CD4-positive, alpha-beta T cell (primary cell): Measurements from ENCODE around the gene TDRD7. TPM values are rescaled to one million over a fixed set of nuclear protein-coding genes. Genes with fewer than 3 reads are reported as not detected.

Source experiments
- ATAC-seq: fragments of 200-7000 bp; cut with Tn5 transposase; one replicate; pipeline ENCODE4 v1.10.0; 2022; ENCODE audit warnings: mild to moderate bottlenecking; ENCODE audit not compliant: poor library complexity
- CTCF ChIA-PET: fragments of 350-600 bp; sonication (Branson Sonifier 250); formaldehyde crosslinking; loops from one replicate; lab custom pipeline; 2021; ENCODE audit warnings: antibody characterized with exemption, inconsistent platforms; lab: Charles Lee
- POLR2A ChIA-PET: fragments of 350-600 bp; sonication (Branson Sonifier 250); formaldehyde crosslinking; loops from one replicate; lab custom pipeline; 2021; ENCODE audit warnings: antibody characterized with exemption, inconsistent platforms; lab: Charles Lee
- DNase-seq, 14 experiments: peaks; one replicate each; pipeline ENCODE4 v3.0.0-alpha.2; 2013 to 2020; ENCODE audit warnings: mixed read lengths in 2 of 14
- H3K27ac ChIP-seq, 2 donors: one replicate each; pipeline versions ENCODE4 v1.5.1 to v1.7.0; 2013; ENCODE audit warnings: low read length in 2 of 2, low read depth in 1 of 2, mild to moderate bottlenecking in 1 of 2
- H3K27me3 ChIP-seq, 2 experiments: 1 replicate in 1 of 2; 2 replicates in 1 of 2; pipeline versions ENCODE4 v1.6.1 to v1.7.0; 2013; ENCODE audit warnings: low read length in 2 of 2, control low read depth in 1 of 2, mild to moderate bottlenecking in 1 of 2, moderate library complexity in 1 of 2; ENCODE audit not compliant: insufficient read depth in 2 of 2, control insufficient read depth in 1 of 2
- H3K36me3 ChIP-seq: one replicate; pipeline ENCODE4 v1.6.1; 2013; ENCODE audit warnings: low read length, control low read depth; ENCODE audit not compliant: insufficient read depth
- H3K4me1 ChIP-seq: one replicate; pipeline ENCODE4 v1.6.1; 2013; ENCODE audit warnings: low read length, control low read depth; ENCODE audit not compliant: insufficient read depth
- H3K4me3 ChIP-seq: one replicate; pipeline ENCODE4 v1.5.1; 2013; ENCODE audit warnings: mild to moderate bottlenecking, low read length, moderate library complexity
- H3K9me3 ChIP-seq, 2 experiments: 1 replicate in 1 of 2; 2 replicates in 1 of 2; pipeline versions ENCODE4 v1.6.1 to v1.7.0; 2013; ENCODE audit warnings: low read length in 2 of 2, mild to moderate bottlenecking in 2 of 2, control low read depth in 1 of 2, moderate library complexity in 1 of 2; ENCODE audit not compliant: control insufficient read depth in 1 of 2, insufficient read depth in 1 of 2
- H3K27ac Mint-ChIP-seq: one replicate; pipeline ENCODE4 v1.8.0; 2020; ENCODE audit warnings: mixed read lengths
- H3K27me3 Mint-ChIP-seq: one replicate; pipeline ENCODE4 v1.8.0; 2021; ENCODE audit warnings: mixed read lengths
- H3K36me3 Mint-ChIP-seq: one replicate; pipeline ENCODE4 v1.8.0; 2021; ENCODE audit warnings: low read depth, mixed read lengths
- H3K4me1 Mint-ChIP-seq: one replicate; pipeline ENCODE4 v1.8.0; 2021; ENCODE audit warnings: low read depth, mixed read lengths
- H3K4me3 Mint-ChIP-seq: one replicate; pipeline ENCODE4 v1.8.0; 2020; ENCODE audit warnings: mild to moderate bottlenecking, mixed read lengths
- H3K9me3 Mint-ChIP-seq: one replicate; pipeline ENCODE4 v1.8.0; 2020; ENCODE audit warnings: mixed read lengths
- CTCF ChIP-seq: fragments of 200-600 bp; IDR thresholded peaks from one replicate; pipeline ENCODE4 v1.8.0; 2022; ENCODE audit warnings: antibody characterized with exemption, mild to moderate bottlenecking
- intact Hi-C, 2 experiments: fragments of 100-400 bp; cut with DNase I in 1 of 2; cut with micrococcal nuclease in 1 of 2; formaldehyde crosslinking; loops; one replicate each; pipeline versions ENCODE4 v1.15.1 to v1.9.0; 2023 to 2025; cut with DNase I, micrococcal nuclease
- total RNA-seq, 174 experiments: library from RNA in 2 of 174; stranded (reverse) in 2 of 174; gene quantifications; one replicate each; pipeline ENCODE4 v1.2.3 and lab custom pipeline; 2021 to 2026

TDRD7 gene
- total RNA-seq, 2 experiments from 2014 or later, result 3.3 to 3.6 TPM

- no peak overlapping the region for H3K4me3 ChIP-seq
- Mint-ChIP-seq H3K4me1 (no peaks in the 10 kb centered on the region), H3K36me3 (no peaks in the 10 kb centered on the region), H3K4me3 (no peak overlapping the region), H3K9me3 (no peaks in the 10 kb centered on the region), H3K27ac (no peak overlapping the region), H3K27me3 (no peaks in the 10 kb centered on the region)
- ChIA-PET CTCF (no interaction called here), POLR2A (no interaction called here)
- H3K4me1 ChIP-seq, result no peaks in the 10 kb centered on the region
- no peak overlapping the region for H3K27ac ChIP-seq
- H3K27me3 ChIP-seq, result no peaks in the 10 kb centered on the region
- ATAC-seq, result no peak
- TF ChIP-seq CTCF, result no peak
- no peaks in the 10 kb centered on the region for H3K9me3 ChIP-seq
- no peaks in the 10 kb centered on the region for H3K36me3 ChIP-seq
- intact Hi-C loops, result no loop called here
- no peak for DNase-seq
These were observed 116.8 kb downstream of the TDRD7 start for GRCh38 chr9:97528529-97529230.

- Mint-ChIP-seq H3K27ac (no peak overlapping the region), H3K4me1 (no peaks in the 10 kb centered on the region), H3K36me3 (no peaks in the 10 kb centered on the region), H3K9me3 (no peaks in the 10 kb centered on the region), H3K4me3 (no peak overlapping the region), H3K27me3 (no peaks in the 10 kb centered on the region)
- H3K4me1 ChIP-seq, result no peaks in the 10 kb centered on the region
- DNase-seq (no peak), ATAC-seq (no peak)
- ChIA-PET POLR2A (no interaction called here), CTCF (no interaction called here)
- no peak for TF ChIP-seq CTCF
- H3K4me3 ChIP-seq, result no peak overlapping the region
- no peaks in the 10 kb centered on the region for H3K36me3 ChIP-seq
- H3K9me3 ChIP-seq, result no peaks in the 10 kb centered on the region
- no peak overlapping the region for H3K27ac ChIP-seq
- intact Hi-C loops, result no loop called here
- H3K27me3 ChIP-seq, result no peaks in the 10 kb centered on the region
These were observed 117.6 kb downstream of the TDRD7 start for GRCh38 chr9:97529363-97530076.

- intact Hi-C loops, result no loop called here
- ChIA-PET POLR2A (no interaction called here), CTCF (no interaction called here)
- DNase-seq (no peak), ATAC-seq (no peak)
- Histone ChIP-seq H3K4me1 (no peaks in the 10 kb centered on the region), H3K27ac (no peak overlapping the region), H3K4me3 (no peak overlapping the region), H3K36me3 (no peaks in the 10 kb centered on the region), H3K9me3 (no peaks in the 10 kb centered on the region), H3K27me3 (no peaks in the 10 kb centered on the region)
- TF ChIP-seq CTCF, result no peak
- Mint-ChIP-seq H3K4me3 (no peak overlapping the region), H3K27ac (no peak overlapping the region), H3K27me3 (no peaks in the 10 kb centered on the region), H3K9me3 (no peaks in the 10 kb centered on the region), H3K36me3 (no peaks in the 10 kb centered on the region), H3K4me1 (no peaks in the 10 kb centered on the region)
These were observed 120.0 kb downstream of the TDRD7 start for GRCh38 chr9:97531888-97532376.
